Measurements from ENCODE around the gene PXK.

GRCh38 chr3:58369876-58370275 is 37.2 kb downstream of the PXK start:
- TF ChIP-seq EZH2 (IDR thresholded peaks at IDR 0.05; ENCODE audit: low read depth), result no peak
- TF ChIP-seq, protein P1, sequence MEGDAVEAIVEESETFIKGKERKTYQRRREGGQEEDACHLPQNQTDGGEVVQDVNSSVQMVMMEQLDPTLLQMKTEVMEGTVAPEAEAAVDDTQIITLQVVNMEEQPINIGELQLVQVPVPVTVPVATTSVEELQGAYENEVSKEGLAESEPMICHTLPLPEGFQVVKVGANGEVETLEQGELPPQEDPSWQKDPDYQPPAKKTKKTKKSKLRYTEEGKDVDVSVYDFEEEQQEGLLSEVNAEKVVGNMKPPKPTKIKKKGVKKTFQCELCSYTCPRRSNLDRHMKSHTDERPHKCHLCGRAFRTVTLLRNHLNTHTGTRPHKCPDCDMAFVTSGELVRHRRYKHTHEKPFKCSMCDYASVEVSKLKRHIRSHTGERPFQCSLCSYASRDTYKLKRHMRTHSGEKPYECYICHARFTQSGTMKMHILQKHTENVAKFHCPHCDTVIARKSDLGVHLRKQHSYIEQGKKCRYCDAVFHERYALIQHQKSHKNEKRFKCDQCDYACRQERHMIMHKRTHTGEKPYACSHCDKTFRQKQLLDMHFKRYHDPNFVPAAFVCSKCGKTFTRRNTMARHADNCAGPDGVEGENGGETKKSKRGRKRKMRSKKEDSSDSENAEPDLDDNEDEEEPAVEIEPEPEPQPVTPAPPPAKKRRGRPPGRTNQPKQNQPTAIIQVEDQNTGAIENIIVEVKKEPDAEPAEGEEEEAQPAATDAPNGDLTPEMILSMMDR (conservative IDR thresholded peaks at IDR 0.05), result no peak
